HEK293 (cell line): ENCODE measurements around the gene HSPB6.

Experiments
- CTCF ChIP-seq: fragments of 450-650 bp; formaldehyde crosslinking; IDR thresholded peaks from 2 replicates; pipeline ENCODE4 v1.5.1; 2016; ENCODE audit warnings: missing biosample characterization, missing genetic modification characterization
- OVOL3 ChIP-seq: fragments of 450-650 bp; formaldehyde crosslinking; IDR thresholded peaks from 2 replicates; pipeline ENCODE4 v1.5.1; 2016; ENCODE audit warnings: missing biosample characterization, missing genetic modification characterization
- PATZ1 ChIP-seq: fragments of 450-650 bp; formaldehyde crosslinking; IDR thresholded peaks from 2 replicates; pipeline ENCODE4 v1.5.1; 2016; ENCODE audit warnings: missing biosample characterization, missing genetic modification characterization
- SCRT1 ChIP-seq: fragments of 450-650 bp; formaldehyde crosslinking; IDR thresholded peaks from 2 replicates; pipeline ENCODE4 v1.5.1; 2016; ENCODE audit warnings: missing biosample characterization, missing genetic modification characterization, borderline replicate concordance
- TCF7L2 ChIP-seq: IDR thresholded peaks from 2 replicates; pipeline ENCODE4 v1.6.1; 2011; ENCODE audit warnings: low read depth, mild to moderate bottlenecking, inconsistent platforms, low read length, moderate library complexity, borderline replicate concordance
- ZFP69B ChIP-seq: fragments of 450-650 bp; formaldehyde crosslinking; IDR thresholded peaks from 2 replicates; pipeline ENCODE4 v1.5.1; 2016; ENCODE audit warnings: missing biosample characterization, missing genetic modification characterization
- ZNF529 ChIP-seq: fragments of 450-650 bp; formaldehyde crosslinking; IDR thresholded peaks from 2 replicates; pipeline ENCODE4 v1.5.1; 2017; ENCODE audit warnings: missing genetic modification characterization, missing biosample characterization; ENCODE audit not compliant: insufficient replicate concordance
- ZNF776 ChIP-seq: fragments of 450-650 bp; formaldehyde crosslinking; IDR thresholded peaks from 2 replicates; pipeline ENCODE4 v1.5.0; 2017; ENCODE audit warnings: missing biosample characterization, missing genetic modification characterization, borderline replicate concordance
- ZSCAN4 ChIP-seq: fragments of 450-650 bp; formaldehyde crosslinking; IDR thresholded peaks from 2 replicates; pipeline ENCODE4 v1.5.1; 2017; ENCODE audit warnings: missing biosample characterization, missing genetic modification characterization
- ZXDB ChIP-seq: fragments of 450-650 bp; formaldehyde crosslinking; IDR thresholded peaks from 2 replicates; pipeline ENCODE4 v1.5.1; 2016; ENCODE audit warnings: missing biosample characterization, missing genetic modification characterization

- TF ChIP-seq ZNF529 (no peak), ZXDB (tag by site-specific recombination) (no peak), SCRT1 (tag by site-specific recombination) (no peak), PATZ1 (tag by site-specific recombination) (no peak), CTCF (tag by site-specific recombination) (no peak), ZFP69B (tag by site-specific recombination) (no peak), OVOL3 (tag by site-specific recombination) (no peak), ZSCAN4 (tag by site-specific recombination) (no peak), ZNF776 (no peak), TCF7L2 (no peak)
These were observed 27.9 kb upstream of the HSPB6 start for GRCh38 chr19:35784503-35785338.
